GM12872 (cell line): Measurements from ENCODE around the gene AGPAT3.

Experiments
- TF ChIP-seq, protein P1 (sequence below): IDR thresholded peaks from 3 replicates; pipeline ENCODE4 v1.5.1; 2011; ENCODE audit warnings: low read depth, mild to moderate bottlenecking, low read length, moderate library complexity; ENCODE audit not compliant: insufficient read depth

AGPAT3 gene

DNA sequence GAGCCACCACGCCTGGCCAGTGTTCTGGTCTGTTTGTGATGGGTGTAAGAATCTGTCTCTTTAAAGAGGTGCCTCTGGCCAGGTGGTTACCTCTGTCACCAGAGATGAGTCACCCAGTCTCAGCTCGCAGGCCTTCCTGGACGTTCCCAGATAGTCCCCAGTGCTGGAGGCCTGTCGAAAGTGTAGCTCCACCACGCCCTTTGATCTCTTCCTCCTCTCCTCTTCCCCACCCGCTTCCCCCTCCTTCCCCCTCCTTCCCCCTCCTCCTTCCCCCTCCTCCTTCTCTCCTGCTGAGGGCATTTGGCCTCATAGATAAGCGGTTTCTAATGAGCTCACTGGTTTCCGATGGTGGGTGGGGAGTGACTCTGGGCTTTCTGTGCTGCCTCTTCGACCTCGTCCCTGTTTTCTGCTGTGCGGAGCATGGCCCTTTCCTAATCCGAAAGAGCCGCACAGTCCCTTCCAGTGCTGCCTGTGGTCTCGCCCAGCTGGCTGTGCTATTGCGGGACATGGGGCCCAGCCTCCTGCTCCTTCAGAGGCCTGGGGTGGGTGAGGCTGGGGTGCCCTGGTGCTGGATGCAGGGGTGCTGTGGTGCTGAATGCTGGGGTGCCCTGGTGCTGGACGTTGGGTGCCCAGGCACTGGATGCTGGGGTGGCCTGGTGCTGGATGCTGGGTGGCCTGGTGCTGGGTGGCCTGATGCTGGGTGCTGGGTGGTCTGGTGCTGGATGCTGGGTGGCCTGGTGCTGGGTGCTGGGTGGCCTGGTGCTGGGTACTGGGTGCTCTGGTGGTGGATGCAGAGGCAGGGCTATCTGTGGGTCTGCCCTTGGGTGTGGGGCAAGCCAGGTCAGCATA lies 19.2 kb downstream of the AGPAT3 start:
- TF ChIP-seq, protein P1, sequence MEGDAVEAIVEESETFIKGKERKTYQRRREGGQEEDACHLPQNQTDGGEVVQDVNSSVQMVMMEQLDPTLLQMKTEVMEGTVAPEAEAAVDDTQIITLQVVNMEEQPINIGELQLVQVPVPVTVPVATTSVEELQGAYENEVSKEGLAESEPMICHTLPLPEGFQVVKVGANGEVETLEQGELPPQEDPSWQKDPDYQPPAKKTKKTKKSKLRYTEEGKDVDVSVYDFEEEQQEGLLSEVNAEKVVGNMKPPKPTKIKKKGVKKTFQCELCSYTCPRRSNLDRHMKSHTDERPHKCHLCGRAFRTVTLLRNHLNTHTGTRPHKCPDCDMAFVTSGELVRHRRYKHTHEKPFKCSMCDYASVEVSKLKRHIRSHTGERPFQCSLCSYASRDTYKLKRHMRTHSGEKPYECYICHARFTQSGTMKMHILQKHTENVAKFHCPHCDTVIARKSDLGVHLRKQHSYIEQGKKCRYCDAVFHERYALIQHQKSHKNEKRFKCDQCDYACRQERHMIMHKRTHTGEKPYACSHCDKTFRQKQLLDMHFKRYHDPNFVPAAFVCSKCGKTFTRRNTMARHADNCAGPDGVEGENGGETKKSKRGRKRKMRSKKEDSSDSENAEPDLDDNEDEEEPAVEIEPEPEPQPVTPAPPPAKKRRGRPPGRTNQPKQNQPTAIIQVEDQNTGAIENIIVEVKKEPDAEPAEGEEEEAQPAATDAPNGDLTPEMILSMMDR: no peak

DNA sequence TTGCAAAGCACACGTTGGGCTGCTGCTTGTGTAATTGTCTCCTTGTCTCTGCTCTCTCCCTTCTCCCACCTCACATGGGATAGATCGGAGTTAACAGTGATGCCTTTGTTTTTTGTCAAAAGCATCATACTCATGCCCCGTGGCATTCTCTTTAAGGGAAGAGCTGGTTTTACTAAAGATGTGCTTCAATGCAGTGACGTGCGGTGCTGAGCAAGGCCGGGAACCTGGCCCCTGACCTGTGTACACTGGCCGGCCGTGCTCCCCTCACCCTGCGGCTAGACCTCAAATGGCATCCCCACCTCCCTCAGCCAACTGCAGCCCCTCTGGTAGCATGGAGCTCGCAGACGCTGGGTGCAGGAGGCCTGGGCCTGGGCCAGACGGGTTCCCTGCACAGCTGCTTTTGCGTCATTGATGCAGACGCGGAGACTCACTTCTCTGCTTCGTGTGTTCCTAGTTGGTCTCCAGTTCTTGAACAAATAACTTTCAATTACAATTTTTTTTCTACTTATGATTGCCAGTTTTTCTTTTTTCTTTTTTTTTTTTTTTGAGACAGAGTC lies 19.9 kb downstream of the AGPAT3 start:
- TF ChIP-seq, protein P1: no peak

DNA sequence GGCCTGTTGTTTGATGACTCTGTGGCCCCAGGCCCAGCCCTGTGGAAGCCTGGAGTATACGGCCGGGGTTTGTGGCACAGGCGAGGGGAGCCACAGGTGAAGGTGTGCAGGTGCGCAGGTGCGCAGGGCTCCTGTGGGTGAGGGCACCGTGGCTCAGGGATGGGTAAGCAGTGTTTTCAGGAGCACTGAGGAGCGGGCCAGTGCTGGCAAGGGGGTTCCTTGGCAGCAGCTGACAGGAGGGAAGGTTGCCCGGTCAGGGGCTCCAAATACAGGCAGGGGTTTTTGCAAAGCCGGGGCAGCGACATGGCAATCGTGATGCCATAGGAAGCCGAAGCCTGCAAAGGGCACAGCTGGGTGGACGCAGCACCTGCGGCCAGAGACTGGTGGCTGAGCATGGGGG lies 20.7 kb downstream of the AGPAT3 start:
- TF ChIP-seq, protein P1: no peak

DNA sequence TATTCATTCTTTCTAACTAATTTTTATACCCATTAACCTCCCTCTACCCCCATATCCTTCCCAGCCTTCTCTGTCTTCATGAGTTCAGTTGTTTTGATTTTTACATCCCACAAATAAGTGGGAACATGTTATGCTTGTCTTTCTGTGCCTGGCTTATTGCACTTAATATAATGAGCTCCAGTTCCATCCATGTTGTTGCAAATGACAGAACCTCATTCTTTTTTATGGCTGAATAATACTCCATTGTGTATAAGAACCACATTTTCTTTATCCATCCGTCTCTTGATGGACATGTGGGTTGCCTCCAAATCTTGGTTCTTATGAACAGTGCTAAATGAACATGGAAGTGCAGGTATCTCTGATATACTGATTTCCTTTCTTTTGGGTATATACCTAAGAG lies 21.5 kb downstream of the AGPAT3 start:
- TF ChIP-seq, protein P1: no peak

DNA sequence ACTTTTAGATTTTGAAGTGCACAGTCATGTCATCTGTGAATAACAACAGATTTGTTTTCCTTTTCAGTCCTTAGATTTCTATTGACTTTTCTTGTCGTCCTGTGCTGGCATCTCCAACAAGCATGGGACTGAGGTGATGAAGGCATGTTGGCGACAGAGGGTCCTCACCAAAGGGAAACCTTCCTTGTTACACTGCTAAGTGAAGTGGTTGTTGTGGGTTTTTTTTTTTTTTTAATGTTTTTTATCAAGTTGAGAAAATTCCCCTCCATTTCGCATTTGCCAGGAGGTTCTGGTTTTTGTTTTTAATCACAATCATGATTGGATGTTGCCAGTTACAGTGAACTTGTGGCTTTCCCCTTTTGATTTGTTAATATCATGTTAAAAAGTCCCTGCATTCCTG lies 24.0 kb downstream of the AGPAT3 start:
- TF ChIP-seq, protein P1: no peak

DNA sequence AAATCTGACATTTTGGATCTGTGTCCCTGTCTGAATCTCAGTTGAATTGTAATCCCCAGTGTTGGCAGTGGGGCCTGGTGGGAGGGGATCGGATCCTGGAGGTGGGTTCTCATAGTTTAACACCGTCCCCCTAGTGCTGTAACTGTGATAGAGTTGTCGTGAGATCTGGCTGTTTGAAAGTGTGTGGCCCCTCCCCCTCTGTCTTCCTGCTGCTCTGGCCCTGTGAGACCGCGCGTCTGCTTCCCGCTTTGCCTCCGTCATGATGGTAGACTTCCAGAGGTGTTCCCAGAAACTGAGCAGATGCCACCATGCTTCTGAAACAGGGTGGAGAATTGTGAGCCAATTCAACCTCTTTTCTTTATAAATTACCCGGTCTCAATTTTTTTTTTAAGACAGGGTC lies 25.0 kb downstream of the AGPAT3 start:
- TF ChIP-seq, protein P1: 0 out of 3 replicates have a peak, but pooled peaks have one; percentile 1

DNA sequence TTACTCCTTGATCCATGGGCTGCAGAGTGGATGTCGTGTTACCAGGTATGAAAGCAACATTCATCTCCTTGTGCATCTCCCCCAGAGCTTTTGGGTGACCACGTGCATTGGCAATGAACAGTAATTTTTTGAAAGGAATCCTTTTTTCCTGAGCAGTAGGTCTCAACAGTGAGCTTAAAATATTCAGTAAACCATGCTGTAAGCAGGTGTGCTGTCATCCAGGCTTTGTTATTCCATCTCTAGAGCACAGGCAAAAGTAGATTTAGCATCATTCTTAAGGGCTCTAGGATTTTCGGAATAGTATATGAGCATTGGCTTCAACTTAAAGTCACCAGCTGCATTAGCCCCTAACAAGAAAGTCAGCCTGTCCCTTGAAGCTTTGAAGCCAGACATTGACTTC lies 27.3 kb downstream of the AGPAT3 start:
- TF ChIP-seq, protein P1: no peak
